Endodermal cell (in vitro differentiated cells): ENCODE results near the gene RHPN2. TPM values are rescaled to one million over a fixed set of nuclear protein-coding genes. Genes with fewer than 3 reads are reported as not detected.

ENCODE experiments used
- DNase-seq: peaks from one replicate; pipeline ENCODE4 v3.0.0-alpha.2; 2017
- H3K27ac ChIP-seq: 2 replicates; pipeline ENCODE4 v1.5.1; 2013; ENCODE audit warnings: mild to moderate bottlenecking, low read depth, low read length, moderate library complexity
- H3K27me3 ChIP-seq: 2 replicates; pipeline ENCODE4 v1.6.1; 2013; ENCODE audit warnings: mild to moderate bottlenecking, low read length, moderate library complexity; ENCODE audit not compliant: insufficient read depth, control insufficient read depth, poor library complexity, severe bottlenecking
- H3K36me3 ChIP-seq: 2 replicates; pipeline ENCODE4 v1.7.0; 2013; ENCODE audit warnings: mild to moderate bottlenecking, low read length, moderate library complexity; ENCODE audit not compliant: control insufficient read depth, insufficient read depth
- H3K4me1 ChIP-seq: one replicate; pipeline ENCODE4 v1.7.0; 2013; ENCODE audit warnings: low read length; ENCODE audit not compliant: control insufficient read depth, insufficient read depth
- H3K4me3 ChIP-seq: 2 replicates; pipeline ENCODE4 v1.5.1; 2013; ENCODE audit warnings: mild to moderate bottlenecking, low read length, moderate library complexity
- H3K9ac ChIP-seq: 2 replicates; pipeline ENCODE4 v1.6.1; 2013; ENCODE audit warnings: mild to moderate bottlenecking, low read length, moderate library complexity; ENCODE audit not compliant: poor library complexity, severe bottlenecking; ENCODE audit errors: extremely low read depth
- H3K9me3 ChIP-seq: 2 replicates; pipeline ENCODE4 v1.6.1; 2013; ENCODE audit warnings: mild to moderate bottlenecking, low read length, moderate library complexity; ENCODE audit not compliant: control insufficient read depth
- H3K27ac Mint-ChIP-seq: 2 replicates; pipeline ENCODE4 v1.8.0; 2020; ENCODE audit warnings: mixed read lengths
- H3K27me3 Mint-ChIP-seq: 2 replicates; pipeline ENCODE4 v1.8.0; 2021; ENCODE audit warnings: mild to moderate bottlenecking, mixed read lengths; ENCODE audit not compliant: insufficient read depth
- H3K36me3 Mint-ChIP-seq: 2 replicates; pipeline ENCODE4 v1.8.0; 2020; ENCODE audit warnings: low read depth, mixed read lengths
- H3K4me1 Mint-ChIP-seq: 2 replicates; pipeline ENCODE4 v1.8.0; 2020; ENCODE audit warnings: mixed read lengths
- H3K4me3 Mint-ChIP-seq: 2 replicates; pipeline ENCODE4 v1.8.0; 2020; ENCODE audit warnings: mild to moderate bottlenecking, moderate library complexity, mixed read lengths
- H3K9me3 Mint-ChIP-seq: 2 replicates; pipeline ENCODE4 v1.8.0; 2020; ENCODE audit warnings: mild to moderate bottlenecking, mixed read lengths
- WGBS, 2 experiments: methylation state at CpG; one replicate each; pipeline versions ENCODE4 v1.1.5 to v1.1.7; 2013; ENCODE audit warnings: missing lambda C conversion rate in 2 of 2, mixed read lengths in 1 of 2; ENCODE audit not compliant: insufficient coverage in 1 of 2, insufficient read length in 1 of 2; 5-methylcytosine and 5-hydroxymethylcytosine counted together
- total RNA-seq, 2 donors: library from RNA; stranded (reverse); fragmentation: NEBNext Ultra II Directional in 1 of 2; extraction: Animal tissue kit (Norgen Biotek cat#: 25700) in 1 of 2; gene quantifications; 2 replicates in 1 of 2; 3 replicates in 1 of 2; pipeline ENCODE4 v1.2.1, GENCODE V29; 2021
- TF ChIP-seq, protein P1 (sequence below): fragments of 200-600 bp; sonication (generic); conservative IDR thresholded peaks from 2 replicates; pipeline ENCODE4 v1.5.0; 2021; ENCODE audit warnings: antibody characterized with exemption, mild to moderate bottlenecking

The RHPN2 gene
- total RNA-seq, 2 donors from 2014 or later = 52.0 to 53.2 TPM

DNA sequence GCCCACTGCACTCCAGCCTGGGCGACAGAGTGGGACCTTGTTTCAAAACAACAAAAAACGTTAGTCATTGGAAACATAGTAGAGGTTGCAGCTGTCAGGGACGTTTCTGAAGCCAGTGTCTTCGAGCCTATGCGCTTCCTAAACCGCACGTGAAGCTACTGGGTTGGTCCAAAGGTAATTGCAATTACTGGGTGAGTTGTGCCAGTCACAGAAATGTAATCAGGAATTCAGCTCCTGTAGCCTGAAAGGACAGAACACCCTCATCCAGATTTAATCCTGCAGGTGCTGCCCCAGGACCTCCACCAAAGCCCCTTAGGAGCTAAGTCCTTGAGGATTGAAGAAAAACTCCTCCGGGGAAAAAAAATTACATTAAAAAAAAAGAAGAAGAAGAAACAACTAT is 2.4 kb upstream of the RHPN2 start:
- Histone ChIP-seq H3K27ac (no peak overlapping the region), H3K9ac (no peak overlapping the region), H3K4me3 (no peak overlapping the region), H3K27me3 (no peaks in the 10 kb centered on the region), H3K9me3 (no peaks in the 10 kb centered on the region), H3K4me1 (no peaks in the 10 kb centered on the region), H3K36me3 (no peaks in the 10 kb centered on the region)
- WGBS, 2 experiments = 82 to 89% methylated on average over 7 to 8 of the region's 8 CpGs
- DNase-seq = no peak
- Mint-ChIP-seq H3K27me3 (peaks cover 12% of the 10 kb centered on the region), H3K36me3 (no peaks in the 10 kb centered on the region), H3K27ac (no peak overlapping the region), H3K4me1 (peaks cover 12% of the 10 kb centered on the region), H3K4me3 (no peak overlapping the region), H3K9me3 (no peaks in the 10 kb centered on the region)
- TF ChIP-seq, protein P1, sequence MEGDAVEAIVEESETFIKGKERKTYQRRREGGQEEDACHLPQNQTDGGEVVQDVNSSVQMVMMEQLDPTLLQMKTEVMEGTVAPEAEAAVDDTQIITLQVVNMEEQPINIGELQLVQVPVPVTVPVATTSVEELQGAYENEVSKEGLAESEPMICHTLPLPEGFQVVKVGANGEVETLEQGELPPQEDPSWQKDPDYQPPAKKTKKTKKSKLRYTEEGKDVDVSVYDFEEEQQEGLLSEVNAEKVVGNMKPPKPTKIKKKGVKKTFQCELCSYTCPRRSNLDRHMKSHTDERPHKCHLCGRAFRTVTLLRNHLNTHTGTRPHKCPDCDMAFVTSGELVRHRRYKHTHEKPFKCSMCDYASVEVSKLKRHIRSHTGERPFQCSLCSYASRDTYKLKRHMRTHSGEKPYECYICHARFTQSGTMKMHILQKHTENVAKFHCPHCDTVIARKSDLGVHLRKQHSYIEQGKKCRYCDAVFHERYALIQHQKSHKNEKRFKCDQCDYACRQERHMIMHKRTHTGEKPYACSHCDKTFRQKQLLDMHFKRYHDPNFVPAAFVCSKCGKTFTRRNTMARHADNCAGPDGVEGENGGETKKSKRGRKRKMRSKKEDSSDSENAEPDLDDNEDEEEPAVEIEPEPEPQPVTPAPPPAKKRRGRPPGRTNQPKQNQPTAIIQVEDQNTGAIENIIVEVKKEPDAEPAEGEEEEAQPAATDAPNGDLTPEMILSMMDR = no peak

DNA sequence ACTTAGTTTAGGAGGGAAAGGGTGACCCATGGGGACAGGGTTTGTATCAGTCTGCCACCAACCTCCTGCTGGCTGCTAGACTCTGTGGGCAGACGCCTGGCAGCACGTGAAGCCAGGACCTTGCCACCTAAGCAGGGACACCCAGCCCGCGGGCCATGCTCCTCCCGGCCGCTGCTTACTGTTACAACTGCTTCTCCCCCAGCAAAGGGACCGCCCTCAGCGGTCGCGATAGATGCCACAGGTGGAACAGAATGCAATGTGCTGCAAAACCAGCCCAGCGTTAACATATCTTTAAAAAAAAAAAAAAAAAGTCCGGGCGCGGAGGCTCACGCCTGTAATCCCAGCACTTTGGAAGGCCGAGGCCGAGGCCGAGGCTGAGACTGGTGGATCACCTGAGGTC is 1.9 kb upstream of the RHPN2 start:
- peak overlapping the region; percentile 14 for H3K4me3 Mint-ChIP-seq
- Histone ChIP-seq H3K9me3 (no peaks in the 10 kb centered on the region), H3K27me3 (no peaks in the 10 kb centered on the region), H3K4me1 (no peaks in the 10 kb centered on the region), H3K36me3 (no peaks in the 10 kb centered on the region), H3K27ac (no peak overlapping the region), H3K9ac (no peak overlapping the region), H3K4me3 (no peak overlapping the region)
- WGBS, 2 experiments = 88 to 96% methylated on average over 14 to 18 of the region's 18 CpGs
- H3K27ac Mint-ChIP-seq = no peak overlapping the region
- TF ChIP-seq, protein P1 = no peak
- H3K4me1 Mint-ChIP-seq = peaks cover 12% of the 10 kb centered on the region
- DNase-seq = no peak
- H3K36me3 Mint-ChIP-seq = no peaks in the 10 kb centered on the region
- no peaks in the 10 kb centered on the region for H3K9me3 Mint-ChIP-seq
- peaks cover 12% of the 10 kb centered on the region for H3K27me3 Mint-ChIP-seq

DNA sequence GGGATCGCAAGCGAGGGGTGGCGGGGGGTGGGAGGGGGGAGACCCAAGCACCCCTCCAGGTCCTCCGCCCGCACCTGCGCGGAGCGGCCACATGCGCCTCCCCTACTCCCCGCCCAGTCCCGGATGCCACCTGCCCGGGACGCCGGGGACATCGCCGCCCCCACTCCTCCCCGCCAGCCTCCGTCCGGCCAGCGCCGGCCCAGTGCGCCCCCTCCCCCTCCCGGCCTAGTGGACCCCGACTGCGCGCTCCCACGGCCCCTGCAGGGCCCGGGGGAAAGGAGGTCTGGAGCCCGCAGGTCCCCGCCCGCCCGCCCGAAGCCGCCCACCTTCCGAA is 263 bp downstream of the RHPN2 start:
- no peaks in the 10 kb centered on the region for H3K9me3 Mint-ChIP-seq
- peak; percentile 89 for DNase-seq

More for the DNA sequence above, 263 bp downstream of the RHPN2 start:
- H3K36me3 ChIP-seq = peaks cover 4% of the 10 kb centered on the region
- H3K9me3 ChIP-seq = no peaks in the 10 kb centered on the region
- no peaks in the 10 kb centered on the region for H3K4me1 ChIP-seq
- TF ChIP-seq, protein P1 = peak; percentile 36
- Mint-ChIP-seq H3K36me3 (peaks cover 11% of the 10 kb centered on the region), H3K4me1 (peaks cover 21% of the 10 kb centered on the region), H3K27ac (peak overlapping the region; percentile 88), H3K27me3 (peaks cover 12% of the 10 kb centered on the region), H3K4me3 (peak overlapping the region; percentile 92)
- peak overlapping the region; percentile 86 for H3K4me3 ChIP-seq
- H3K9ac ChIP-seq = peak overlapping the region; percentile 73
- H3K27me3 ChIP-seq = no peaks in the 10 kb centered on the region
- 2% methylated on average over 31 of the region's 35 CpGs; no CpG with 5 or more reads in 1 of the 2 experiments for WGBS, 2 experiments
- H3K27ac ChIP-seq = no peak overlapping the region
